Tibial artery (tissue), 4 donors: ENCODE measurements around the gene AK5.

Experiments
- DNase-seq, 2 donors: peaks; one replicate each; pipeline ENCODE4 v3.0.0-alpha.2; 2019
- H3K27ac ChIP-seq, 2 donors: fragments of 200-600 bp; sonication (generic) in 1 of 2; 1 replicate in 1 of 2; 2 replicates in 1 of 2; pipeline ENCODE4 v1.5.1; 2018 to 2019; ENCODE audit warnings: mild to moderate bottlenecking in 1 of 2
- H3K27me3 ChIP-seq, 2 donors: fragments of 200-600 bp; sonication (generic) in 1 of 2; one replicate each; pipeline versions ENCODE4 v1.5.1 to v1.6.0; 2016 to 2019
- H3K36me3 ChIP-seq, 3 donors: fragments of 200-600 bp; sonication (generic) in 2 of 3; one replicate each; pipeline ENCODE4 v1.5.1; 2016 to 2019; ENCODE audit warnings: mild to moderate bottlenecking in 2 of 3
- H3K4me1 ChIP-seq, 4 donors: fragments of 200-600 bp; sonication (generic) in 2 of 4; 1 replicate in 3 of 4; 2 replicates in 1 of 4; pipeline ENCODE4 v1.5.1; 2016 to 2019
- H3K4me3 ChIP-seq, 2 donors: fragments of 200-600 bp; sonication (generic) in 1 of 2; 1 replicate in 1 of 2; 2 replicates in 1 of 2; pipeline ENCODE4 v1.5.1; 2018 to 2019; ENCODE audit warnings: mild to moderate bottlenecking in 2 of 2
- H3K9me3 ChIP-seq, 3 donors: fragments of 200-600 bp; sonication (generic) in 1 of 3; one replicate each; pipeline ENCODE4 v1.5.1; 2016 to 2019
- CTCF ChIP-seq, 2 experiments: fragments of 200-600 bp in 1 of 2; fragments of 450-650 bp in 1 of 2; IDR thresholded peaks; one replicate each; pipeline ENCODE4 v1.5.1; 2017 to 2019; ENCODE audit warnings: antibody characterized with exemption in 2 of 2, mild to moderate bottlenecking in 1 of 2, moderate library complexity in 1 of 2
- intact Hi-C: fragments of 100-400 bp; cut with DNase I; formaldehyde crosslinking; loops from one replicate; pipeline ENCODE4 v1.15.0; 2023; ENCODE audit warnings: low total_unique reads

The AK5 gene

GRCh38 chr1:77350012-77350770 lies 68.4 kb downstream of the AK5 start:
- H3K27me3 ChIP-seq: no peaks in the 10 kb centered on the region
- H3K4me3 ChIP-seq: no peak overlapping the region
- TF ChIP-seq CTCF (IDR thresholded peaks at IDR 0.05): no peak
- H3K4me1 ChIP-seq: no peaks in the 10 kb centered on the region
- no peak overlapping the region for H3K27ac ChIP-seq
- H3K36me3 ChIP-seq: no peaks in the 10 kb centered on the region
- intact Hi-C loops: loop anchor here (5.0 kb wide), 1 partner anchor 317 kb away; no protein-coding TSS in a partner anchor
- no peaks in the 10 kb centered on the region for H3K9me3 ChIP-seq
- no peak for DNase-seq

DNA sequence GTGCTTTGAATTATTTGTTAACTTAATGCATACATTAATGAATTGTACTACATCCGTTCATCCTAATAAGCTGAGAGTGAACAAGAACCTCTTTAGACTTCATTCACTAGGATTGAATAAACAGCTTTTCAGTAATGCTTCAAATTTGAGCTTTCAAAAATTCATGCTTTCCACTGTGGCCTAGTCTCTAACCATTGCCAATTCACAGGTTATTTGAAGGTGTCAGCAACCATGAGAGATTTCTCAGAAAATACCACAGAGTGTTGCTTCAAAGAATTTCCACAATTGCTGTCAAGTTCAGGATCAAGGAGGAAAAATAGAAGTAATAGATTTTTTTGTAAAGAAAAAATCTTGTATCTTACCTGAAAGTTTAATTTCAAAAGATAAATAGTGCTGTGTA lies 72.7 kb downstream of the AK5 start:
- no peak for DNase-seq
- H3K4me1 ChIP-seq: no peaks in the 10 kb centered on the region
- no peaks in the 10 kb centered on the region for H3K36me3 ChIP-seq
- intact Hi-C loops: loop anchor here (5.0 kb wide), 1 partner anchor 313 kb away; no protein-coding TSS in a partner anchor
- TF ChIP-seq CTCF (IDR thresholded peaks at IDR 0.05): no peak
- no peaks in the 10 kb centered on the region for H3K27me3 ChIP-seq
- no peaks in the 10 kb centered on the region for H3K9me3 ChIP-seq
- no peak overlapping the region for H3K27ac ChIP-seq
- H3K4me3 ChIP-seq: no peak overlapping the region

DNA sequence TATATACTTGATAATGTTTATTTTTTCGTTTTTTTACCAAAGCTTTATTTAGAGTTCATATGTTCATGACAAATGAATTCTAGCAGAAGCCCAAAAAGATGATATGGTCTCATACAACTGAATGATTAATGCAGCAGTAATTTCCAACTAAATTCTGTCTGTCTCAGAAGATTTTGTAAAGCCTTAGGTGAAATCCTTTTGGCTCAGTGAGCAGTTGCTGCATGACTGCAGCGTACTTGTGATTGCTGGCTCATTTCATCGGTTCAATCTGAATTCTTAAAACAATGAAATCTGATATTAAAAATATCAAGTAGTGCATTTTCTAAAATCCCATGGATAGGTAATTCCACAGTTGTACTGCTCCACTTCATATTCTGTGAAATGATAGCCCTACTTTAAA lies 73.2 kb downstream of the AK5 start:
- no peaks in the 10 kb centered on the region for H3K4me1 ChIP-seq
- no peak for TF ChIP-seq CTCF (IDR thresholded peaks at IDR 0.05)
- no peak overlapping the region for H3K4me3 ChIP-seq
- DNase-seq: no peak
- intact Hi-C loops: no loop called here
- H3K27me3 ChIP-seq: no peaks in the 10 kb centered on the region
- no peaks in the 10 kb centered on the region for H3K36me3 ChIP-seq
- no peaks in the 10 kb centered on the region for H3K9me3 ChIP-seq
- H3K27ac ChIP-seq: no peak overlapping the region

- intact Hi-C loops: no loop called here
- no peaks in the 10 kb centered on the region for H3K27me3 ChIP-seq
- no peaks in the 10 kb centered on the region for H3K4me1 ChIP-seq
- no peak for TF ChIP-seq CTCF (IDR thresholded peaks at IDR 0.05)
- no peak overlapping the region for H3K4me3 ChIP-seq
- H3K27ac ChIP-seq: no peak overlapping the region
- no peaks in the 10 kb centered on the region for H3K9me3 ChIP-seq
- no peak for DNase-seq
- no peaks in the 10 kb centered on the region for H3K36me3 ChIP-seq
Observed at GRCh38 chr1:77356136-77356535, 74.3 kb downstream of the AK5 start.

DNA sequence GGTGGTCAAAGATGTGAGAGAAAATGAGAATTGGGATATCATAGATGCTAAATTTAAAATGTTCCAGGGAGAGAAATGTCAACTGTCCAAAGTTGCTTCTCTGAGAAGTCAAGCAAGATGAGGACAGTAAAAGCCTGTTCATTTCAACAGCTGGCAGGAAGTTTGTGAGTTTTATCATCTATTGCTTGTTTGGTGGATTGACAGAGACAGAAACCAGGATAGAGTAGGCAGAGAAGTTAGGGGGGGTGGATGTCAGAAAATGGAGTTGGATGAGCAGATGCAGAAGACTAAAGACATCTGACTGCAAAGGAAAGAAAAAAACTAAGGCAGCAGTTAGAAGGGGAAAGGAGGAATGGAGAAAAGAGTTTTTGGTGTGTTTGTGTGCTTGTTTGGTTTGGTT lies 78.4 kb downstream of the AK5 start:
- no peak for TF ChIP-seq CTCF (IDR thresholded peaks at IDR 0.05)

More for the DNA sequence above, 78.4 kb downstream of the AK5 start:
- no peaks in the 10 kb centered on the region for H3K9me3 ChIP-seq
- H3K27me3 ChIP-seq: no peaks in the 10 kb centered on the region
- H3K4me3 ChIP-seq: no peak overlapping the region
- no peak for DNase-seq
- H3K27ac ChIP-seq: no peak overlapping the region
- no peaks in the 10 kb centered on the region for H3K36me3 ChIP-seq
- no peaks in the 10 kb centered on the region for H3K4me1 ChIP-seq
- intact Hi-C loops: no loop called here
